Measurements from ENCODE around the gene SIX5. TPM values are rescaled to one million over a fixed set of nuclear protein-coding genes. Genes with fewer than 3 reads are reported as not detected.

The SIX5 gene
- total and polyA plus RNA-seq, 9 of the 15 experiments (the other 6 are each of a cell fraction or from before 2014, with no cell fraction given): 1.4 to 17.2 (median 7.4) TPM; not detected in 2

DNA sequence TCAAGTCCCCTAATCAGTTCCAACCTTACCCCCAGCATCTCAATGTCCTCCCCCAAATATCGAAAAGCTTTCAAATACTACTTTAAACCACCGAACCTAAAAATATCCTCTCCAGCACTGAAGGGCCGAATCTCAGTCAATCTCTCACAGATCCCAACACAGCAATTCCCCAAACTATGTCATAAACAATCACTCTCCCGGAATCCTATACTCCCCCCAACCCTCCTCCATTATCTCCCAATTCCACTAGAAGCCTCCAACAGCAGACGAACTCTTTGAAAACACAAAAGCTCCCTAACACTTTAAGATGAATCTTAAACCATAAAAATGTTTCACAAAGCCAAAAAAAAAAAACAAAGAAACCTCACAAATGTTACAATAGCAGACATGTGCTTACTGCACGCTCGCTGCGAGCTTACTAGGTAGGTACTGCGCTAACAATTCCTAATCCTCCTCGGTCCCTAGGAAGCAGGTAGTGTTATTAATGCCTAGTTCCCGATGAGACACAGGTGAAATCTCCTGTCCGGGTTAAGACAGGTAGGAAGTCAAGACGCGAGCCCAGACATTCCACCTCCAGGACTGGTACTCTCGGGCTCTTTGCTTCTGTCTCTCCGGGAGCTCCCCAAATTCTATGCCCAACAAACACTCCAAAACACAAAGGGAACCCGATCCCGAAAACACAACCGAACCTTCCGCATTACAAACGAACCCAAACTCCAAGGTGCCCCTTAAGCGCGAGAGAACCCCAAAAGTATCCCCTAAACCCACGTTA, 52.5 kb downstream of the SIX5 start (continued):
- TF ChIP-seq, protein P1, sequence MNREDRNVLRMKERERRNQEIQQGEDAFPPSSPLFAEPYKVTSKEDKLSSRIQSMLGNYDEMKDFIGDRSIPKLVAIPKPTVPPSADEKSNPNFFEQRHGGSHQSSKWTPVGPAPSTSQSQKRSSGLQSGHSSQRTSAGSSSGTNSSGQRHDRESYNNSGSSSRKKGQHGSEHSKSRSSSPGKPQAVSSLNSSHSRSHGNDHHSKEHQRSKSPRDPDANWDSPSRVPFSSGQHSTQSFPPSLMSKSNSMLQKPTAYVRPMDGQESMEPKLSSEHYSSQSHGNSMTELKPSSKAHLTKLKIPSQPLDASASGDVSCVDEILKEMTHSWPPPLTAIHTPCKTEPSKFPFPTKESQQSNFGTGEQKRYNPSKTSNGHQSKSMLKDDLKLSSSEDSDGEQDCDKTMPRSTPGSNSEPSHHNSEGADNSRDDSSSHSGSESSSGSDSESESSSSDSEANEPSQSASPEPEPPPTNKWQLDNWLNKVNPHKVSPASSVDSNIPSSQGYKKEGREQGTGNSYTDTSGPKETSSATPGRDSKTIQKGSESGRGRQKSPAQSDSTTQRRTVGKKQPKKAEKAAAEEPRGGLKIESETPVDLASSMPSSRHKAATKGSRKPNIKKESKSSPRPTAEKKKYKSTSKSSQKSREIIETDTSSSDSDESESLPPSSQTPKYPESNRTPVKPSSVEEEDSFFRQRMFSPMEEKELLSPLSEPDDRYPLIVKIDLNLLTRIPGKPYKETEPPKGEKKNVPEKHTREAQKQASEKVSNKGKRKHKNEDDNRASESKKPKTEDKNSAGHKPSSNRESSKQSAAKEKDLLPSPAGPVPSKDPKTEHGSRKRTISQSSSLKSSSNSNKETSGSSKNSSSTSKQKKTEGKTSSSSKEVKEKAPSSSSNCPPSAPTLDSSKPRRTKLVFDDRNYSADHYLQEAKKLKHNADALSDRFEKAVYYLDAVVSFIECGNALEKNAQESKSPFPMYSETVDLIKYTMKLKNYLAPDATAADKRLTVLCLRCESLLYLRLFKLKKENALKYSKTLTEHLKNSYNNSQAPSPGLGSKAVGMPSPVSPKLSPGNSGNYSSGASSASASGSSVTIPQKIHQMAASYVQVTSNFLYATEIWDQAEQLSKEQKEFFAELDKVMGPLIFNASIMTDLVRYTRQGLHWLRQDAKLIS (CRISPR knock-in tag; IDR thresholded peaks at IDR 0.05): no peak
- TF ChIP-seq, protein P2, sequence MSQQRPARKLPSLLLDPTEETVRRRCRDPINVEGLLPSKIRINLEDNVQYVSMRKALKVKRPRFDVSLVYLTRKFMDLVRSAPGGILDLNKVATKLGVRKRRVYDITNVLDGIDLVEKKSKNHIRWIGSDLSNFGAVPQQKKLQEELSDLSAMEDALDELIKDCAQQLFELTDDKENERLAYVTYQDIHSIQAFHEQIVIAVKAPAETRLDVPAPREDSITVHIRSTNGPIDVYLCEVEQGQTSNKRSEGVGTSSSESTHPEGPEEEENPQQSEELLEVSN (IDR thresholded peaks at IDR 0.05; ENCODE audit: borderline replicate concordance in 1 of 2, extremely low read depth in 1 of 2, insufficient read depth in 1 of 2, insufficient read length in 1 of 2, low read depth in 1 of 2, low read length in 1 of 2, poor library complexity in 1 of 2, severe bottlenecking in 1 of 2): no peak
- peak; percentile 31; the same call in 1 of the 2 replicates for TF ChIP-seq SMARCA5 (IDR thresholded peaks at IDR 0.05)
- TF ChIP-seq ZNF274 (IDR thresholded peaks at IDR 0.05; ENCODE audit: borderline replicate concordance, low read depth, low read length): no peak
- TF ChIP-seq CCNT2 (IDR thresholded peaks at IDR 0.05; ENCODE audit: borderline replicate concordance, extremely low read depth, insufficient read length, low read depth, low read length): no peak
- no peak for TF ChIP-seq SRSF3 (IDR thresholded peaks at IDR 0.05; ENCODE audit: insufficient read depth, low read length)
- TF ChIP-seq, protein P3, sequence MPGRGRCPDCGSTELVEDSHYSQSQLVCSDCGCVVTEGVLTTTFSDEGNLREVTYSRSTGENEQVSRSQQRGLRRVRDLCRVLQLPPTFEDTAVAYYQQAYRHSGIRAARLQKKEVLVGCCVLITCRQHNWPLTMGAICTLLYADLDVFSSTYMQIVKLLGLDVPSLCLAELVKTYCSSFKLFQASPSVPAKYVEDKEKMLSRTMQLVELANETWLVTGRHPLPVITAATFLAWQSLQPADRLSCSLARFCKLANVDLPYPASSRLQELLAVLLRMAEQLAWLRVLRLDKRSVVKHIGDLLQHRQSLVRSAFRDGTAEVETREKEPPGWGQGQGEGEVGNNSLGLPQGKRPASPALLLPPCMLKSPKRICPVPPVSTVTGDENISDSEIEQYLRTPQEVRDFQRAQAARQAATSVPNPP (IDR thresholded peaks at IDR 0.05; ENCODE audit: borderline replicate concordance, insufficient read depth, insufficient read length): no peak
- TF ChIP-seq EZH2 (IDR thresholded peaks at IDR 0.05; ENCODE audit: borderline replicate concordance, low read depth, low read length): no peak
- TF ChIP-seq PHB2 (IDR thresholded peaks at IDR 0.05; ENCODE audit: low read depth): 0 out of 2 replicates have a peak, but pooled peaks have one; percentile 12
- TF ChIP-seq TFAM (CRISPR knock-in tag; conservative IDR thresholded peaks at IDR 0.05): no peak
- no peak for TF ChIP-seq XRCC5 (IDR thresholded peaks at IDR 0.05; ENCODE audit: low read depth, low read length)
- TF ChIP-seq FOS (IDR thresholded peaks at IDR 0.05; ENCODE audit: extremely low read depth, insufficient read length): no peak
- TF ChIP-seq TAF9B (IDR thresholded peaks at IDR 0.05; ENCODE audit: partially characterized antibody): no peak
